ENCODE results near the gene PTPRE.

The PTPRE gene

GRCh38 chr10:128036011-128036615 lies 129.2 kb downstream of the PTPRE start:
- no peaks in the 10 kb centered on the region for H3K27me3 ChIP-seq (ENCODE audit: insufficient read depth, low read length, poor library complexity, severe bottlenecking)
- H4K20me1 ChIP-seq (ENCODE audit: insufficient read depth, low read length, poor library complexity, severe bottlenecking): no peaks in the 10 kb centered on the region
- H3K4me1 ChIP-seq (ENCODE audit: insufficient read depth, low read length, poor library complexity, severe bottlenecking): no peaks in the 10 kb centered on the region
- no peak overlapping the region for H3K4me3 ChIP-seq (ENCODE audit: low read length, poor library complexity, severe bottlenecking)
- H3F3A ChIP-seq (ENCODE audit: low read depth): no peaks in the 10 kb centered on the region
- no peak overlapping the region for H3K4me2 ChIP-seq (ENCODE audit: low read depth, low read length, poor library complexity, severe bottlenecking)
- no peaks in the 10 kb centered on the region for H3K79me2 ChIP-seq (ENCODE audit: insufficient read depth, low read length)
- H3K9me3 ChIP-seq (ENCODE audit: insufficient read depth, low read depth, low read length): no peaks in the 10 kb centered on the region
- TF ChIP-seq CTCF (conservative IDR thresholded peaks at IDR 0.05; ENCODE audit: low read length): no peak
- no peak for TF ChIP-seq EZH2phosphoT487 (IDR thresholded peaks at IDR 0.05; ENCODE audit: borderline replicate concordance)
- H3K9me2 ChIP-seq (replicated peaks; ENCODE audit: low read depth, low read length): no peaks in the 10 kb centered on the region
- no peak overlapping the region for H2AFZ ChIP-seq (ENCODE audit: low read length)
- H3K9ac ChIP-seq (ENCODE audit: low read depth, low read length, poor library complexity, severe bottlenecking): no peak overlapping the region
- H3K36me3 ChIP-seq (ENCODE audit: insufficient read depth, low read length): no peaks in the 10 kb centered on the region

GRCh38 chr10:128036746-128037543 lies 130.0 kb downstream of the PTPRE start:
- Histone ChIP-seq H3K79me2 (ENCODE audit: insufficient read depth, low read length) (no peaks in the 10 kb centered on the region), H3K27me3 (ENCODE audit: insufficient read depth, low read length, poor library complexity, severe bottlenecking) (no peaks in the 10 kb centered on the region), H3K4me3 (ENCODE audit: low read length, poor library complexity, severe bottlenecking) (no peak overlapping the region), H4K20me1 (ENCODE audit: insufficient read depth, low read length, poor library complexity, severe bottlenecking) (no peaks in the 10 kb centered on the region), H3K36me3 (ENCODE audit: insufficient read depth, low read length) (no peaks in the 10 kb centered on the region), H3K4me2 (ENCODE audit: low read depth, low read length, poor library complexity, severe bottlenecking) (no peak overlapping the region), H3K9me2 (replicated peaks; ENCODE audit: low read depth, low read length) (no peaks in the 10 kb centered on the region), H3K4me1 (ENCODE audit: insufficient read depth, low read length, poor library complexity, severe bottlenecking) (no peaks in the 10 kb centered on the region), H3K9ac (ENCODE audit: low read depth, low read length, poor library complexity, severe bottlenecking) (no peak overlapping the region), H3K9me3 (ENCODE audit: insufficient read depth, low read depth, low read length) (no peaks in the 10 kb centered on the region), H3F3A (ENCODE audit: low read depth) (no peaks in the 10 kb centered on the region), H2AFZ (ENCODE audit: low read length) (no peak overlapping the region)
- TF ChIP-seq CTCF (conservative IDR thresholded peaks at IDR 0.05; ENCODE audit: low read length) (no peak), EZH2phosphoT487 (IDR thresholded peaks at IDR 0.05; ENCODE audit: borderline replicate concordance) (no peak)

DNA sequence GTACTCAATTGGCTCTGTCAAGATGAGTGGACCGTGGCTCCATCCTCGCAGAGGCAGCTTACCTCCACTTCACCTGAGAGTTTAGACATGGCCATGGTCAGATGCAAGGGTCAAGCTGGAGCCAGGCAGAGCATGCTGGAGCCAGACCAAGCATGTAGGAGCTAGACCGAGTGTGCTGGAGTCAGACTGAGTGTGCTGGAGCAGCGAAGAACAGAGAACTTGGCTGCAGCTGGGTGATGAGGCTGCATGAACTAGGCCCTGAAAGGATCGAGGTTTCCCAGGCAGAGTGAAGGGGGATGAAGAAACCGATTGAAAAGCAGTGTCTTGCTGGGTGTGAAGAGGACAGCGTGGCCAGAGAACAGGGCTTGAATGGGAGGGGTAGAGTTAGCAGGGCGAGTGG lies 133.2 kb downstream of the PTPRE start:
- Histone ChIP-seq H3K9me2 (replicated peaks; ENCODE audit: low read depth, low read length) (no peaks in the 10 kb centered on the region), H3K27me3 (ENCODE audit: insufficient read depth, low read length, poor library complexity, severe bottlenecking) (no peaks in the 10 kb centered on the region), H2AFZ (ENCODE audit: low read length) (no peak overlapping the region), H4K20me1 (ENCODE audit: insufficient read depth, low read length, poor library complexity, severe bottlenecking) (no peaks in the 10 kb centered on the region), H3K4me1 (ENCODE audit: insufficient read depth, low read length, poor library complexity, severe bottlenecking) (no peaks in the 10 kb centered on the region), H3K36me3 (ENCODE audit: insufficient read depth, low read length) (no peaks in the 10 kb centered on the region), H3K4me2 (ENCODE audit: low read depth, low read length, poor library complexity, severe bottlenecking) (no peak overlapping the region), H3K9me3 (ENCODE audit: insufficient read depth, low read depth, low read length) (no peaks in the 10 kb centered on the region), H3K9ac (ENCODE audit: low read depth, low read length, poor library complexity, severe bottlenecking) (no peak overlapping the region), H3K79me2 (ENCODE audit: insufficient read depth, low read length) (no peaks in the 10 kb centered on the region), H3F3A (ENCODE audit: low read depth) (no peaks in the 10 kb centered on the region), H3K4me3 (ENCODE audit: low read length, poor library complexity, severe bottlenecking) (no peak overlapping the region)
- no peak for TF ChIP-seq CTCF (conservative IDR thresholded peaks at IDR 0.05; ENCODE audit: low read length)
- TF ChIP-seq EZH2phosphoT487 (IDR thresholded peaks at IDR 0.05; ENCODE audit: borderline replicate concordance): no peak

All from Loucy (cell line).